Fibroblast of skin of abdomen (primary cell): ENCODE measurements around the gene HOXC13.
A peak's percentile ranks its signal among the peaks of the same experiment; 100 is the strongest.

Source experiments
- DNase-seq: peaks from one replicate; pipeline ENCODE4 v3.0.0-alpha.2; 2013

Gene HOXC13

GRCh38 chr12:53982648-53983567, 44.3 kb downstream of the HOXC13 start:
- DNase-seq, result no peak

- no peak for DNase-seq
Measured at GRCh38 chr12:53983568-53983949, 44.9 kb downstream of the HOXC13 start.

GRCh38 chr12:53983950-53984572, 45.4 kb downstream of the HOXC13 start:
- no peak for DNase-seq

GRCh38 chr12:53984901-53985691, 46.5 kb downstream of the HOXC13 start, which contains the start of gene HOXC10:
Gene HOXC10 (plus strand): TSS chr12:53985146. CDS start chr12:53985260, 114 bp downstream.
- peak; percentile 97 for DNase-seq

- DNase-seq, result no peak
Measured at GRCh38 chr12:53985692-53985993, 47.0 kb downstream of the HOXC13 start.

GRCh38 chr12:53985994-53986685, 47.5 kb downstream of the HOXC13 start:
- no peak for DNase-seq

GRCh38 chr12:53986686-53987483, 48.3 kb downstream of the HOXC13 start:
- DNase-seq, result no peak

GRCh38 chr12:53987787-53988230, 49.2 kb downstream of the HOXC13 start:
- no peak for DNase-seq

- no peak for DNase-seq
Measured at GRCh38 chr12:53988541-53989226, 50.1 kb downstream of the HOXC13 start.

- DNase-seq, result peak; percentile 79
Measured at GRCh38 chr12:53989227-53990113, 50.8 kb downstream of the HOXC13 start.

GRCh38 chr12:53990311-53991076, 51.9 kb downstream of the HOXC13 start:
- peak; percentile 69 for DNase-seq

- DNase-seq, result peak; percentile 81
Measured at GRCh38 chr12:53991077-53991460, 52.4 kb downstream of the HOXC13 start.

GRCh38 chr12:53992377-53992889, 53.8 kb downstream of the HOXC13 start:
- no peak for DNase-seq

- DNase-seq, result no peak
Measured at GRCh38 chr12:53993162-53994008, 54.8 kb downstream of the HOXC13 start.

GRCh38 chr12:53994009-53994263, 55.3 kb downstream of the HOXC13 start:
- DNase-seq, result no peak

- DNase-seq, result no peak
Measured at GRCh38 chr12:53994264-53995001, 55.8 kb downstream of the HOXC13 start.

GRCh38 chr12:53995002-53995377, 56.4 kb downstream of the HOXC13 start:
- DNase-seq, result no peak
